GM12878 (cell line): Measurements from ENCODE around the gene METTL23. TPM values are rescaled to one million over a fixed set of nuclear protein-coding genes. Genes with fewer than 3 reads are reported as not detected.

Experiments used
- BACH1 ChIP-seq: fragments of 450-650 bp; IDR thresholded peaks from 2 replicates; pipeline ENCODE4 v1.6.1; 2017; ENCODE audit warnings: mild to moderate bottlenecking, borderline replicate concordance
- CEBPB ChIP-seq, 2 experiments: fragments of 150-350 bp in 1 of 2; IDR thresholded peaks; 2 replicates each; pipeline ENCODE4 v1.6.1; 2012 to 2014; ENCODE audit warnings: low read depth in 2 of 2, low read length in 2 of 2, borderline replicate concordance in 1 of 2, inconsistent platforms in 1 of 2
- CEBPZ ChIP-seq: fragments of 150-350 bp; IDR thresholded peaks from 2 replicates; pipeline ENCODE4 v1.6.1; 2016; ENCODE audit warnings: low read depth, low read length
- CREM ChIP-seq: IDR thresholded peaks from 2 replicates; pipeline ENCODE4 v1.6.1; 2014; ENCODE audit warnings: antibody characterized with exemption, low read depth
- FOS ChIP-seq: IDR thresholded peaks from 3 replicates; pipeline ENCODE4 v1.6.1; 2011; ENCODE audit warnings: borderline replicate concordance; ENCODE audit not compliant: insufficient read length; ENCODE audit errors: extremely low read depth
- HCFC1 ChIP-seq: fragments of 150-350 bp; IDR thresholded peaks from 2 replicates; pipeline ENCODE4 v1.6.1; 2014; ENCODE audit warnings: low read length
- HDAC2 ChIP-seq: fragments of 200-600 bp; sonication (generic); IDR thresholded peaks from 2 replicates; pipeline ENCODE4 v1.6.1; 2017
- HDAC6 ChIP-seq: fragments of 200-600 bp; sonication (generic); IDR thresholded peaks from one replicate; pipeline ENCODE4 v1.8.0; 2017; ENCODE audit warnings: antibody characterized with exemption; ENCODE audit not compliant: unreplicated experiment
- HDGF ChIP-seq: fragments of 450-650 bp; IDR thresholded peaks from 2 replicates; pipeline ENCODE4 v1.6.1; 2016; ENCODE audit warnings: antibody characterized with exemption
- KAT2A ChIP-seq: conservative IDR thresholded peaks from 2 replicates; pipeline ENCODE4 v1.6.1; 2011; ENCODE audit warnings: low read depth, low read length; ENCODE audit not compliant: control insufficient read depth
- MAX ChIP-seq: IDR thresholded peaks from 2 replicates; pipeline ENCODE4 v1.6.1; 2012; ENCODE audit warnings: low read depth, low read length, improper control_type of control experiment
- NR2C1 ChIP-seq: fragments of 450-650 bp; IDR thresholded peaks from 2 replicates; pipeline ENCODE4 v1.6.1; 2017; ENCODE audit warnings: antibody characterized with exemption, mild to moderate bottlenecking, moderate library complexity
- RELB ChIP-seq: fragments of 450-650 bp; IDR thresholded peaks from 2 replicates; pipeline ENCODE4 v1.6.1; 2017; ENCODE audit warnings: low read depth, mild to moderate bottlenecking, moderate library complexity
- STAT3 ChIP-seq: IDR thresholded peaks from 2 replicates; pipeline ENCODE4 v1.6.1; 2011; ENCODE audit warnings: low read depth, low read length, improper control_type of control experiment
- YY1 ChIP-seq: IDR thresholded peaks from 2 replicates; pipeline ENCODE4 v1.6.1; 2011; ENCODE audit warnings: low read depth, mild to moderate bottlenecking, low read length
- polyA plus RNA-seq, 11 experiments: library from polyadenylated mRNA; depleted of rRNA in 4 of 11; unstranded in 6 of 11; stranded (reverse) in 5 of 11; fragments of >200 nt; fragmentation: Nextera tagmentation in 4 of 11; fragmentation: Illumina TruSeq in 1 of 11; extraction: Ambion mirVana in 4 of 11; extraction: Trizol in 1 of 11; gene quantifications; 1 replicate in 1 of 11; 2 replicates in 10 of 11; pipeline versions ENCODE4 v1.2.1 to v1.2.3, GENCODE V29; 2011 to 2016; ENCODE audit warnings: inconsistent platforms in 2 of 11, missing spikeins in 2 of 11, low read depth in 1 of 11
- total RNA-seq, 4 experiments: library from RNA; depleted of rRNA in 3 of 4; stranded (reverse); fragments of >200 nt in 3 of 4; fragmentation: Illumina TruSeq in 1 of 4; extraction: Trizol in 1 of 4; gene quantifications; 2 replicates each; pipeline versions ENCODE4 v1.2.1 to v1.2.3, GENCODE V29; 2013 to 2021
- TF ChIP-seq, protein P1 (sequence below): fragments of 450-650 bp; formaldehyde crosslinking; IDR thresholded peaks from 2 replicates; pipeline ENCODE4 v1.5.0; 2022; ENCODE audit warnings: mild to moderate bottlenecking, missing genetic modification characterization
- TF ChIP-seq, protein P2 (sequence below): IDR thresholded peaks from 2 replicates; pipeline ENCODE4 v1.6.1; 2011; ENCODE audit warnings: borderline replicate concordance, low read depth, mild to moderate bottlenecking, moderate library complexity, low read length; ENCODE audit not compliant: insufficient read depth, poor library complexity, severe bottlenecking

Gene METTL23
- total and polyA plus RNA-seq, 10 of the 15 experiments (the other 5 are each of a cell fraction or from before 2014, with no cell fraction given), result 25.6 to 61.5 (median 30.9) TPM

DNA sequence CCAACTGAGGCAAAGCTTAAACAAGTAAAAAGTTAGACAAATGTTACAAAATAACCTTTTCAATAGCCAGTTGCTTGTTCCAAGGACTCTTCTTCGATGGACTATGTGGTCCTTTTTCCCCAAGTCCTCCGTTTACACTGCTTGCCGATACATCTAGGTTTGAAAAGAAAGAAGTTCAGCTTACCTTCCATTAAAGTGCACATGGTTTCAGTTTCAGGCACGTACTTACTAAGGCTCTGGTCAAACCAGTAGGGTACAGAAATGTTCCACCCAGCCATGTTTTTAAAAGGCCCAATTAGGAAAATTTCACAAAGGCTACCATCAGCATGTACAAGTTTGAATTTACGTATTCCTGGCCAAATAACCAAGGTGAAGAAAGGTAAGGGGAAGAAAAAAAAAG lies 8.4 kb downstream of the METTL23 start (continued):
- TF ChIP-seq, protein P1, sequence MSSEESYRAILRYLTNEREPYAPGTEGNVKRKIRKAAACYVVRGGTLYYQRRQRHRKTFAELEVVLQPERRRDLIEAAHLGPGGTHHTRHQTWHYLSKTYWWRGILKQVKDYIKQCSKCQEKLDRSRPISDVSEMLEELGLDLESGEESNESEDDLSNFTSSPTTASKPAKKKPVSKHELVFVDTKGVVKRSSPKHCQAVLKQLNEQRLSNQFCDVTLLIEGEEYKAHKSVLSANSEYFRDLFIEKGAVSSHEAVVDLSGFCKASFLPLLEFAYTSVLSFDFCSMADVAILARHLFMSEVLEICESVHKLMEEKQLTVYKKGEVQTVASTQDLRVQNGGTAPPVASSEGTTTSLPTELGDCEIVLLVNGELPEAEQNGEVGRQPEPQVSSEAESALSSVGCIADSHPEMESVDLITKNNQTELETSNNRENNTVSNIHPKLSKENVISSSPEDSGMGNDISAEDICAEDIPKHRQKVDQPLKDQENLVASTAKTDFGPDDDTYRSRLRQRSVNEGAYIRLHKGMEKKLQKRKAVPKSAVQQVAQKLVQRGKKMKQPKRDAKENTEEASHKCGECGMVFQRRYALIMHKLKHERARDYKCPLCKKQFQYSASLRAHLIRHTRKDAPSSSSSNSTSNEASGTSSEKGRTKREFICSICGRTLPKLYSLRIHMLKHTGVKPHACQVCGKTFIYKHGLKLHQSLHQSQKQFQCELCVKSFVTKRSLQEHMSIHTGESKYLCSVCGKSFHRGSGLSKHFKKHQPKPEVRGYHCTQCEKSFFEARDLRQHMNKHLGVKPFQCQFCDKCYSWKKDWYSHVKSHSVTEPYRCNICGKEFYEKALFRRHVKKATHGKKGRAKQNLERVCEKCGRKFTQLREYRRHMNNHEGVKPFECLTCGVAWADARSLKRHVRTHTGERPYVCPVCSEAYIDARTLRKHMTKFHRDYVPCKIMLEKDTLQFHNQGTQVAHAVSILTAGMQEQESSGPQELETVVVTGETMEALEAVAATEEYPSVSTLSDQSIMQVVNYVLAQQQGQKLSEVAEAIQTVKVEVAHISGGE, result no peak
- TF ChIP-seq YY1 (peak; percentile 77), HDGF (no peak), KAT2A (no peak), RELB (no peak), HDAC2 (no peak), BACH1 (0 out of 2 replicates have a peak, but pooled peaks have one; percentile 21), HCFC1 (no peak), CEBPZ (no peak), CREM (no peak), NR2C1 (no peak), FOS (no peak), CEBPB (IDR thresholded peaks at IDR 0.05; ENCODE audit: borderline replicate concordance in 1 of 2, low read depth in 2 of 2, low read length in 2 of 2) (no peak), STAT3 (no peak), HDAC6 (no peak), MAX (peak; percentile 92)
- TF ChIP-seq, protein P2, sequence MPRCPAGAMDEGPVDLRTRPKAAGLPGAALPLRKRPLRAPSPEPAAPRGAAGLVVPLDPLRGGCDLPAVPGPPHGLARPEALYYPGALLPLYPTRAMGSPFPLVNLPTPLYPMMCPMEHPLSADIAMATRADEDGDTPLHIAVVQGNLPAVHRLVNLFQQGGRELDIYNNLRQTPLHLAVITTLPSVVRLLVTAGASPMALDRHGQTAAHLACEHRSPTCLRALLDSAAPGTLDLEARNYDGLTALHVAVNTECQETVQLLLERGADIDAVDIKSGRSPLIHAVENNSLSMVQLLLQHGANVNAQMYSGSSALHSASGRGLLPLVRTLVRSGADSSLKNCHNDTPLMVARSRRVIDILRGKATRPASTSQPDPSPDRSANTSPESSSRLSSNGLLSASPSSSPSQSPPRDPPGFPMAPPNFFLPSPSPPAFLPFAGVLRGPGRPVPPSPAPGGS, result no peak
